ENCODE data around the gene FLNB.
A peak's percentile ranks its signal among the peaks of the same experiment; 100 is the strongest.

The FLNB gene, protein sequence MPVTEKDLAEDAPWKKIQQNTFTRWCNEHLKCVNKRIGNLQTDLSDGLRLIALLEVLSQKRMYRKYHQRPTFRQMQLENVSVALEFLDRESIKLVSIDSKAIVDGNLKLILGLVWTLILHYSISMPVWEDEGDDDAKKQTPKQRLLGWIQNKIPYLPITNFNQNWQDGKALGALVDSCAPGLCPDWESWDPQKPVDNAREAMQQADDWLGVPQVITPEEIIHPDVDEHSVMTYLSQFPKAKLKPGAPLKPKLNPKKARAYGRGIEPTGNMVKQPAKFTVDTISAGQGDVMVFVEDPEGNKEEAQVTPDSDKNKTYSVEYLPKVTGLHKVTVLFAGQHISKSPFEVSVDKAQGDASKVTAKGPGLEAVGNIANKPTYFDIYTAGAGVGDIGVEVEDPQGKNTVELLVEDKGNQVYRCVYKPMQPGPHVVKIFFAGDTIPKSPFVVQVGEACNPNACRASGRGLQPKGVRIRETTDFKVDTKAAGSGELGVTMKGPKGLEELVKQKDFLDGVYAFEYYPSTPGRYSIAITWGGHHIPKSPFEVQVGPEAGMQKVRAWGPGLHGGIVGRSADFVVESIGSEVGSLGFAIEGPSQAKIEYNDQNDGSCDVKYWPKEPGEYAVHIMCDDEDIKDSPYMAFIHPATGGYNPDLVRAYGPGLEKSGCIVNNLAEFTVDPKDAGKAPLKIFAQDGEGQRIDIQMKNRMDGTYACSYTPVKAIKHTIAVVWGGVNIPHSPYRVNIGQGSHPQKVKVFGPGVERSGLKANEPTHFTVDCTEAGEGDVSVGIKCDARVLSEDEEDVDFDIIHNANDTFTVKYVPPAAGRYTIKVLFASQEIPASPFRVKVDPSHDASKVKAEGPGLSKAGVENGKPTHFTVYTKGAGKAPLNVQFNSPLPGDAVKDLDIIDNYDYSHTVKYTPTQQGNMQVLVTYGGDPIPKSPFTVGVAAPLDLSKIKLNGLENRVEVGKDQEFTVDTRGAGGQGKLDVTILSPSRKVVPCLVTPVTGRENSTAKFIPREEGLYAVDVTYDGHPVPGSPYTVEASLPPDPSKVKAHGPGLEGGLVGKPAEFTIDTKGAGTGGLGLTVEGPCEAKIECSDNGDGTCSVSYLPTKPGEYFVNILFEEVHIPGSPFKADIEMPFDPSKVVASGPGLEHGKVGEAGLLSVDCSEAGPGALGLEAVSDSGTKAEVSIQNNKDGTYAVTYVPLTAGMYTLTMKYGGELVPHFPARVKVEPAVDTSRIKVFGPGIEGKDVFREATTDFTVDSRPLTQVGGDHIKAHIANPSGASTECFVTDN (N-terminal part only)

DNA sequence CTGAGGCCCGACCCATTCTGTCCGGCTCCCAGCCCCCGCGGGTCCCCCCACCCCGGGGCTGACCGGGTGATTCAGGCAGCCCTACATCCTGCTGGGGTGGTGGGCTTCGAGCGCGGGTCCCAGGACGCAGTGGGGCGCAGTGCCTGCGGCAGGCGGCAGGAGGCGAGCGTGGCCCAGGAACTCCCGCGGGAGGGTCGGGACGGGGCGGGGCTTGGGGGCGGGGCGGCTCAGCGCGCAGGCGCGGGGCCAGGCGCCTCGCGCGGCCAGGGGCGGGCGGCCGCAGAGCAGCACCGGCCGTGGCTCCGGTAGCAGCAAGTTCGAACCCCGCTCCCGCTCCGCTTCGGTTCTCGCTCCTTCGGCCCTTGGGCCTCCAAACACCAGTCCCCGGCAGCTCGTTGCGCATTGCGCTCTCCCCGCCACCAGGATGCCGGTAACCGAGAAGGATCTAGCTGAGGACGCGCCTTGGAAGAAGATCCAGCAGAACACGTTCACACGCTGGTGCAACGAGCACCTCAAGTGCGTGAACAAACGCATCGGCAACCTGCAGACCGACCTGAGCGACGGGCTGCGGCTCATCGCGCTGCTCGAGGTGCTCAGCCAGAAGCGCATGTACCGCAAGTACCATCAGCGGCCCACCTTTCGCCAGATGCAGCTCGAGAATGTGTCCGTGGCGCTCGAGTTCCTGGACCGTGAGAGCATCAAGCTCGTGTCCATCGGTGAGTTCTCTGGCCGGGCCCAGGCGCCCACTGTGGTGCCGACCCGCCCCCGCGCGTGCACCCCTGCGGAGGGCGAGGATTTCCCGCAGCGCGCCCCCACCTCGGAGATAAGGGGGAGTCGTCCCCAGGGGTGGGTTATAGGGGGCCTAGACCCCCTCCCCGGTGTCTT, at the start of gene FLNB:
Gene FLNB (plus strand): TSS at position 282 of the 885 bp plus-strand sequence. CDS start 143 bp downstream, at position 425.
- no peak for DNase-seq (ENCODE audit: low read depth)

DNA sequence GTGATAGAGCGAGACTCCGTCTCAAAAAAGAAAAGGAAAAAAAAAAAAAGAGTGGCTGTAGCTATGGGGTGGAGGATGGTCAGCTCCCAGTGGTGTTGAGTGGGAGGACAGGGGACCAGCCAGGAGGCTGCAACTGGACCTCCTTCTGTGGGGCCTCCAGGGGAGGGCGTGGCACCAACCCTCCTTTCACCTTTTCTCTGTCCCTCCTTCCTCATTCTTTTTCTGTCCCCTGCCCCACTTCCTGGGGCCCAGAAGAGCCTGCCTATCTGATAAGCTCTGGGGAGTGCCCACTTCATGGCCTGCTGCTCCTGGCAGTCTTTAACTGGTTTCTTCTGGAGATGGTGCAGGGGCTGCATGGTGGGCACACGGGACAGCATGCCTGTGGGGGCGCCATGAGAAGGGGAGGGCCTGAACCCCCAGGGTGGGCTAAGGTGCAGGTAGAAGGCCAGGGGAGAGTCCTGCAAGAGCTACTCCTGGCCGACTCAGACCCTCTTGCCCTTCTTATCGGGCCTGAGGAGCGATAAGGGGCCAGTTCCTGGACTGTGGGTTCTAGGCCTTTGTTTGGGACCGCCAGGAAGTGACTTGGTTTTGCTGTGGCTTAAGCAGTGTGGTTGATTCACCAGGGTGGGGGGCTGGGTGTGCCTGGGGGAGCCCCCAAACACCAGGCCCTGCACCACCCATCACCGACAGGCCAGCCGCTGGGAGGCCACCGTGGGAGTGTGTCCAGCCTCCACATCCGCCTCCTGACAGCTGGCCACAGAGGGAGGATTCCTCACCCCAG, 49.4 kb upstream of the FLNB start:
- no peak for DNase-seq (ENCODE audit: low read depth)

DNA sequence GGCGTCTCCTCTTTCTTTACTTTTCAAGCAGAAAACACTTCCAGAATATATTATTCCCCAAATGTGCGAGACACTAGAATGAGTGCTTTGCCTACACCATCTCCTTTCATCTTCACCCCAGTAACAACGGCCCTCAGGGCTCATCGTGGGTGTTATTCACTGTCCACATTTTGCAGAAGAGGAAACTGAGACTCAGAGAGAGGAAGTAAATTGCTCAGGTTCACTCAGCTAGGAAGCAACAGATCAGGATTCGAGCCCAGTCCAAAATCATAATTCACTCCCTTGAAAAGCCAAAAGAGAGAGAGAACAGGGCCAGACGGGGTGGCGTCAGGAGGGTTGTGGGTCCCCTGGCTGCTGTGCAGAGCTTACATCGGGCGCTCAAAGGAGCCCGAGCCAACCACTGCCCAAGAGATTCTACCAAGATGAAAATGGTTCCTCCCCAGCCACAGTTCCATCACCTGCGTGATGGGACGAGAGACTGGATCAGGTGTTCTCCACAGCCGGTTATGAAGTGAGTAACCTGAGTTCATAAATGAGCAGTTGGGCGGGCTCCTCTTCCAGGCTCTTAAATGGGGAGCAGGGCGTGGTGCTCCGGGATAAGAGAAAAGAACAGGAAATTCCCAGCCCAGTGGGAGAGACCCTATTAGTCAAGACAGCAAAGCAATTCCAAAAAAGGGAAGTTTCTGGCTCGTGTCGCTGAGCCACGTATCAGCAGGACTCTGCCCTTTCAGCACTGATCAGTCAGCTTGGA, 48.6 kb upstream of the FLNB start:
- no peak for DNase-seq (ENCODE audit: low read depth)

DNA sequence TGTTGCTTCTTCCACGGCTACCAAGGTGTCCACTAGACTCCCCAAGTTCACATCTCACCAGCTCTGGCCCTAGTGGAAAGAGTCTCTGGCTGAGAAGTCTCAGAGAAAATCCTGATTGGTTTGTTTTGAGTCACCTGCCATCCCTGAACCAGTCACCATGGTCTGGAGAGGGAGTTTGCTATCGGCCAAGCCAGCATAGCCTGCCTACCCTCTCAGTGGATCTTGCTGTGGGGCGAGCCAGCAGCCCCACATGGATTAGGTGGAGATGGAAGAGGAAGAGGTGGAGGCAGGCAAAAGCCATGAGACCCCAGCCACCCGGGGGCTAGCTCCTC, 48.1 kb upstream of the FLNB start:
- no peak for DNase-seq (ENCODE audit: low read depth)

DNA sequence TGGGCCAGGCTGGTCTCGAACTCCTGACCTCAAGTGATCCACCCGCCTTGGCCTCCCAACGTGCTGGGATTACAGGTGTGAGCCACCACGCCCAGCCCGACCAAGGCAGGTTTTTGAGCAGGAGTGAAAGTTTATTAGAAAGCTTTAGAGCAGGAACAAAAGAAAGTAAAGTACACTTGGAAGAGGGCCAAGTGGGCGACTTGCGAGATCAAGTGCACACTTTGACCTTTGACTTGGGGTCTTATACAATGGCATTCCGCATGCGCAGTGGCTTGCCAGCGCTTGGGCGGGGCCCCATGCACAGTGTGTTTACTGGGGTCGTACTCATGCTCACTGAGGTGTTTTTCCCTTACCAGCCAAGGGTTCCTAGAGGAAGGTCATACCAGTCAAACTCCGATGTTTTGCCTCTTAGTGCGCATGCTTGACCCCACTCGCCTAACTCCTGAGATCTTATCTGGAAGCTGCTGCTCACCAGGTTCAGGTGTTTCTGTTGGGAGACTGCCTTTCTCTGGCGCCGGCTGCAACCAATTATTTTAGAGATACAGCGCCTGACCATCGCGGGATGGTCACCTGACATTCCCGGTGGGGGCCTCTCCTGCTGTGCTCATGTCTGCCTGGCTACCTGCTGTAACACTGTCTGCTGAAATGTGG, 46.9 kb upstream of the FLNB start:
- DNase-seq (ENCODE audit: low read depth) = no peak

DNA sequence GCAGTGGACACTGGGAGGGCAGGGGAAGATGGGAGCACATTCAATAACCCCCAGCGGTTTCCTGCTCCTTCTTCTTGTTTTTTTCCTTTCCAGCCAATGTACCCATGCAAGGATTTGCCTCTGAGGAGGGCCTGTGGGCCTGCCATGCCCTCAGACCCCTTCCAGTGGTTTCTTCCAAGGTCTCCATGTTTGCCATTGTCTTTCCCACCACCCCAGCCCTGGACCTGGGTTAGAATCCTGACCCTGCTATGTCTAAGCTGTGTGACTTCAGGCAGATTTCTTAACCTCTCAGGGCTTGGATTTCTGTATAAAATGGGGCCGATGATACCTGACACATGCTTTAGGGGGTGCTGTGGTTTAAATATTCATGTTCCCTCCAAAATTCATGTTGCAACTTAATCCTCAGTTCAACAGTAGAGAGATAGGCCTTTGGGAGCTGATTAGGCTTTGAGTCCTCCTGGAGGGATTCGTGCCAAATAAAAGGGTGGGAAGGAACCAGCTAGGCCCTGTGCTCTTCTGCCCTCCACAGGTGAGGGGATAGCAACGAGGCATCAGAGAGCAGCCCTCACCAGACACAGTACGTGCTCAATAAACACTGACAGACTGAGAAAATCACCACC, 46.3 kb upstream of the FLNB start:
- DNase-seq (ENCODE audit: low read depth) = no peak

DNA sequence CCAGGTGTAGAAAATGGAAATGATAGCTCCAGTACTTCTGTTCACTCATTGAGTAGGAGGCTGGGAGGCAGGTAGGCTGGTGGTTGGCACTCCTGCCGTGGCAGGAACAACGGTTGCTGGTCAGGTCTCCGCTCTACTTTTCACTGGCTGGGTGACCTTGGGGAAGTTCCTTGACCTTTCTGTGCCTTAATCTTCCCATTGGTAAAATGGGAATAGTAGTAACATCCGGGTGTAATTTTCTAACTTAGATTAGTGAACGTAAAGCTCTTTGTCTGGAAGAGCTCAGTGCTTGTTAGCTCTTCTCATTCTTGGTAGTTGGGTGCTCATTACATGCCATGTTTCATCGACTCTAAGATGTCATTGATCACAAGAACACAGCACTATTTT, 45.8 kb upstream of the FLNB start:
- DNase-seq (ENCODE audit: low read depth) = no peak

DNA sequence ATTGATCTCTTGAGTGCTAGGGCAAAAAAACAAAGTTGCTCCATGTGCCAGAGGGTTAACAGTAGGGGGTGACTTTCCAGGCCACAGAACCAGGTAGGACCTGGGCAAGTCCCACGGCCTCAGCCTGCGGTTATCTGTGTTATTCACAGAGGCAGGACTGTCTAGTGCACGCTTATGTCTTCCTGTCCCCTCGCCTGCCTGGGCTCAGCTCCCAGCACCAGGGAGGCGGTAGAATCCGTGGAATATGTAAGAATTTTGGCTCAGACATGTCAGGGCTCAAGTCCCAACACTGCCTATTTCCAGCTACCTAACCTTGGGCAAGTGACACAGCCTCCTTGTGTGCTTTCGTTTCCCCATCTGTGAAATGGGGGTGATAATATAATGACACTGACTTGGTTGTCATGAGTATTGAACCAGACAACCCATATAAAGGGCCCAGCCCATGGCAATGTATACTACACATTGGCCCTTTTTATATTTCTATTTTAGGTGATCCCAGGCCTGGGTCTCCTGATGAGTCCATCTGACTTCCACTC, 44.3 kb upstream of the FLNB start:
- DNase-seq (ENCODE audit: low read depth) = no peak

DNA sequence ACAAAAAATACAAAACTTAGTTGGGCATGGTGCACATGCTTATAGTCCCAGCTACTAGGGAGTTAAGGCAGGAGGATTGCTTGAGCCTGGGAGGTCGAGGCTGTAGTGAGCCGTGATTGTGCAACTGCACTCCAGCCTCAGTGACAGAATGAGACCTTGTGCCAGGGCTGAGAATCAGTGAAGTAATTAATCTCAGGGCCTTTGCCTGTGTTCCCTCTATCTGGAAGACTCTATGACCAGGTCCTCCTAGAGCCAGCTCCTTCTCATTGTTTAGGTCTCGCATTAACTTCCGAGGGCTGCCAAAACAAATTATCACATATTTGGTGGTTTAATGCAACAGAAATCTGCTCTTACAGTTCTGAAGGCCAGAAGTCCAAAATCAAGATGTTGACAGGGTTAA, 41.4 kb upstream of the FLNB start:
- no peak for DNase-seq (ENCODE audit: low read depth)

DNA sequence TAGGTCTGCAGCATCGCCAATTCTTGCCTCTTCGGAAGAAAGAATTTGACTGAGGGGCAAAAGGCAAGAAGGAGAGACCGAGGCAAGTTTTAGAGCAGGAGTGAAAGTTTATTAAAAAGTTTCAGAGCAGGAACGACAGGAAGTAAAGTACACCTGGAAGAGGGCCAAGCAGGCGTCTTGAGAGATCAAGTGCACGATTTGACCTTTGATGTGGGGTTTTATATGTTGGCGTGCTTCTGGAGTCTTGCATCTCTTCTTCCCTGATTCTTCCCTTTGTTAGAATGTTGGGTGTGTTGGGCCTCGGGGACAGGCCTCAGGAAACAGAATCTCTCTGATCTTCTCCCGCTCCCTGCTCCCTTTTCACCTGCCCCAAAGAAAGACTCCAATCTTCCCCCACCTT, 40.6 kb upstream of the FLNB start:
- DNase-seq (ENCODE audit: low read depth) = no peak

DNA sequence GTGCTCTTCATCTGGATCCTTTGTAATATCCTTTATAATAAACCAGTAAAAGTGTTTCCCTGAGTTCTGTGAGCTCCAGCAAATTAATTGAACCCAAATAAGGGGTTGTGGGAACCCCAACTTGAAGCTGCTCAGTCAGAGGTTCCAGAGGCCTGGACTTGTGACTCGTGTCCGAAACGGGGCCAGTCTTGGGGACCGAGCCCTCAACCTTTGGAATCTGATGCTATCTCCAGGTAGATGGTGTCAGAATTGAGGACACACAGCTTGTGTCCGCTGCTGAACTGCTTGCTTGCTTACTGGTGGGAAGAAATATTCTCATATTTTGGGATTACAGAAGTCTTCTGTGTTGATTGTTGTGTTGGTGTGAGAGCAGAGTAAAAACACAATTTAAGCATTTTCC, 39.7 kb upstream of the FLNB start:
- DNase-seq (ENCODE audit: low read depth) = no peak

DNA sequence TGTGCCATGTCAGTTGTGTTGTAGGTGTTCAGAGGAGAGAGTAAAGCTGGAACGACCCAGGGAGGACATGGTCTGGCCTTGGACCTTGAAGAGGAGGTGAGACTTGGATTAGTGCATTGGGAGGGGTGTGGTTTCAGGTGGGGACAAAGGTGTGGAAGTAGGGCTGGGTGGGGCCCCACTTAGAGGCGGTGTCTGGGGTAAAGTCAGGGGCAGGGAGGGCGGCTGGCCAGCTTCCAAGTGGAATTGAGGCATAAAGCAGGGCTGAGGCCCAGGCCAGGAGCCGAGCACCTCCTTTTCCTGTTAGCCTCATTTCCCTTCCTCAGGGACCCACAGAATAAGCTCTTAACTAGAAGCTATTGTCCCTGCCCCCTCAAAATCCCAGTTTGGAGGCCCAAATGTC, 36.2 kb upstream of the FLNB start:
- no peak for DNase-seq (ENCODE audit: low read depth)

DNA sequence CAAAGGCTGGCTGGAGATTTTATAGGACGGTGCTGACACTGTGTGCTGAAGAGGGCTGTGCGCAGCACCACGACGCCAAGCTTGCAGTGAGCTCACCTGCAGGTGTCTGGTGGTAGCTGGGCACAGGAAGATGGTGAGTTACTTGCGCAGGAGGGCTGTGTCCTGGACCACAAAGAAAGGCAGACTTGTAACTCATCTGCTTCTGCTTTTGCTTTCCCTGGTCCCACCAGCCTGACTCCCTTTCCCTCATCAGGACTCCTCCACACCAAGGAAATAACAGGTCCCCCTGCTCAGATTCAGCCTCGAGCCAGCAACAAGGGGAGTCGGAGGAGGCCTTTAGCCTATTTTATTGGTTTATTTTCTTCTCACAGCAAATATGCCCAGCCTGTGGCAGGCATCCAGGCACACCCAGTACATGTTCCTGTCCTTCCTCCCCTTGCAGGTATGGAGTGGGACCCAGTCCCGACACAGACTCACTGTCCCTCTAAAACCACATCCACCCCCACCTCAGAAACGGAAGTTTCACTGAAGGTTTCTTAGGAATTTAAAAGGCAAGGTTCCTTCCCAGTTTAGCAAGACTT, 35.6 kb upstream of the FLNB start:
- DNase-seq (ENCODE audit: low read depth) = no peak

DNA sequence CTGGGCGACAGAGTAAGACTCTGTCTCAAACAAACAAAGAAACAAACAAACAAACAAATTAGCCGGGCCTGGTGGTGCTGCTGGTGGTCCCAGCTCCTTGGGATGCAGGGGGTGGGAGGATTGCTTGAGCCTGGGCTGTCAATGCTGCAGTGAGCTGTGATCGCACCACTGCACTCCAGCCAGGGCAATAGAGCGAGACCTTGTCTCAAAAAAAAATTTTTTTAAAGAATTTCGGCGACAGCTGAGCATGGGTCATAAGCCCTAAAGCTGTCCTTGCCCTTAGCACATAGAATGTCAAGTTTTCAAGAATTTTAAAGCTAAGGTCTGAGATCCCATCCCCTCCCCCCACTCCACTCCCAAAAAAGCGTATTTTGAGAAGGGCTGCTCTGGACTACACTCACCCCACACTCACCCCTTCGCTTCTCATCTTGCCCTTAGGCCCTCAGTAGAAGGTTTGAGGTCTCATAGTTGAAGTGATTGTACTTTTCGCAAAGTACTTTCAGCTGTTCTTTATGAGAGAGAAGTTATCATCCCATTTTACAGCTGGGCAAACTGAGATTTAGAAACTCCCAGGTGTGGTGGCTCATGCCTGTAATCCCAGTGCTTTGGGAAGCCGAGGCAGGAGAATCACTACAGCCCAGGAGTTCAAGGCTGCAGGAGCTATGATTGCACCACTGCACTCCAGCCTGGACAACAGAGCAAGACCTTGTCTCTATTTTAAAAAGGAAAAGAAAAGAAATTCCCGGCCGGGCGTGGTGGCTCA, 34.3 kb upstream of the FLNB start:
- DNase-seq (ENCODE audit: low read depth) = no peak

DNA sequence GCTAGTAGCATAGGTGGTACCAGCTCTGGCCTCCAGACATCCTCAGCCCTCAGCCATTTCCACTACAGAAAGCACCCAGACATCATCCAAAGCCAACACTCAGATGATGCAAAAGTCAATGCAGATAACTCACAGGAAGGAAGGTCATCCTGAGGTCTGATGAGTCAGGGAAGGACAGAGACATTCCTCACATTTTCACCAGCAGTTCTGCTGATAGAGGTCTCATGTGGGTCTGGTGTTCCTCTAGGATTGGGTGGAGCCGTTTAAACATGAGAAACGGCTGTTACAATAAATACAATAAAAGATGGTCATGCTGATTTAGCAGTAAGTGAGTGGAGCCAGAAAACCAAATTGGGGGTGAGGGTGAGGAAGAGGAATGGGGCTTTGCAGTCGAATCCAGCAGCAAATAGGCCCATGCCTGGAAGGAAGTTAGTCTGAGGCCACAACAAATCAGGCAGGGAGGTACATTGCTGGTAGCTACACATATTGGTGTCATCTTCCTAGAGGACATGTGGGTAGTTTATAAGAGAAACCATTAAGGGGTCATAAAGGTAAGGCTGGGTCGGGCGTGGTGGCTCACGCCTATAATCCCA, 33.3 kb upstream of the FLNB start:
- DNase-seq (ENCODE audit: low read depth) = peak; percentile 94

DNA sequence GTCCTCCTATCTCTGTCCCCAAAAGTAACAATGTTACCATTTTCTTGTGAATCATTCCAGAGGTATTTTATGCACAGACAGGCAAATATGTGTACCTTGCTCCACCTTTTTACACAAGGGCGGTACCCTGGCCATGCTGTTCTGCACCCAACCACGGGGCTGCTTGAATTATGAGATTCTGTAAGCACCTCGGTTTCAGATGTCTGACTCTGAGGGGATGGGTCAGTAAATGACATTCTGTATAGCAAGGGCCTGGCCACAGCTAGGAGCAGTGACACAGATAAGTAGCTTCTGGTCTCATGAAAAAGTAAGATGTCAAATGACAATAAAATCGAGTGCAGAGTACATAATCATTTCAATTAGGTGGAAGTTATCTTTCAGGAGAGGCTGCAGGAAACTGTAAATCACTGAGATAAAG, 30.4 kb upstream of the FLNB start:
- DNase-seq (ENCODE audit: low read depth) = no peak

DNA sequence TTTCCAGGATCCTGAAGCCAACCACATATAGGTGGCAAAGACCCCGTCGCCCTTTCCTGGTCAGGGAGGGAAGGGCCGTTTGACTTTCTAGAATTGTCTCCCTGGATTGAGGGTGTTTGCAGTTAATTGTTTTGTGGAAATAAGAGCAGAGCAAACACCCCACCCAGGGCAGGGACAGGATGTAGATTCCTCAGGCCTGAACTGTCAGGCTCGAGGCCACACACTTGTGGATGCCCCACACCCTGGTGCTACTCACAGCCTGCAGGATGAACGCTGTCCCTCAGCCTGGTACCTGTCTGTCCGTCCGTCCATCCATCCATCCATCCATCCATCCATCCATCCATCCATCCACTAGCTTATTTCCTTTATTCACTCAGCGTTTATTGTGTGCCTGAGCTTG, 29.9 kb upstream of the FLNB start:
- DNase-seq (ENCODE audit: low read depth) = no peak
